HG02973 (cell line): ENCODE measurements around the gene FSIP2.

ENCODE experiments used
- ATAC-seq: cut with Tn5 transposase; IDR thresholded peaks from one replicate; pipeline ENCODE4 v1.9.1; 2021; ENCODE audit warnings: moderate library complexity; ENCODE audit not compliant: unreplicated experiment

Gene FSIP2

GRCh38 chr2:185880396-185880795, 141.8 kb downstream of the FSIP2 start:
- no peak for ATAC-seq
